Right atrium auricular region (tissue), 2 donors: Measurements from ENCODE around the gene GCDH. TPM values are rescaled to one million over a fixed set of nuclear protein-coding genes. Genes with fewer than 3 reads are reported as not detected.

Experiments used
- DNase-seq: peaks from one replicate; pipeline ENCODE4 v3.0.0-alpha.2; 2019; ENCODE audit warnings: low spot score
- H3K27ac ChIP-seq, 2 donors: fragments of 200-600 bp; sonication (generic); 1 replicate in 1 of 2; 2 replicates in 1 of 2; pipeline ENCODE4 v1.5.1; 2016 to 2019
- H3K27me3 ChIP-seq, 2 donors: fragments of 200-600 bp; sonication (generic); one replicate each; pipeline versions ENCODE4 v1.5.1 to v1.6.0; 2017 to 2019
- H3K36me3 ChIP-seq: fragments of 200-600 bp; sonication (generic); one replicate; pipeline ENCODE4 v1.5.1; 2016
- H3K4me1 ChIP-seq, 2 donors: fragments of 200-600 bp; sonication (generic); one replicate each; pipeline versions ENCODE4 v1.5.1 to v1.6.0; 2017 to 2019
- H3K4me3 ChIP-seq, 2 donors: fragments of 200-600 bp; sonication (generic); 1 replicate in 1 of 2; 2 replicates in 1 of 2; pipeline ENCODE4 v1.5.1; 2017 to 2019; ENCODE audit warnings: mild to moderate bottlenecking in 1 of 2, moderate library complexity in 1 of 2
- H3K9me3 ChIP-seq, 2 donors: fragments of 200-600 bp; sonication (generic); one replicate each; pipeline ENCODE4 v1.5.1; 2019
- CTCF ChIP-seq, 2 donors: fragments of 200-600 bp; sonication (generic); IDR thresholded peaks; one replicate each; pipeline ENCODE4 v1.5.1; 2019; ENCODE audit warnings: antibody characterized with exemption in 2 of 2
- total RNA-seq, 2 donors: library from RNA; depleted of rRNA; stranded (reverse); fragments of >200 nt; gene quantifications; one replicate each; pipeline ENCODE4 v1.1.0, GENCODE V29; 2016

Gene GCDH
- total RNA-seq, 2 donors from 2014 or later = 28.4 to 58.3 TPM

GRCh38 chr19:12921047-12921446, 30.1 kb downstream of the GCDH start:
- H3K4me1 ChIP-seq = peaks cover 0 to 3% of the 10 kb centered on the region in 2 donors
- H3K4me3 ChIP-seq = no peak overlapping the region
- TF ChIP-seq CTCF (IDR thresholded peaks at IDR 0.05) = no peak
- H3K9me3 ChIP-seq = no peaks in the 10 kb centered on the region
- H3K27me3 ChIP-seq = no peaks in the 10 kb centered on the region
- no peak for DNase-seq
- peaks cover 37% of the 10 kb centered on the region for H3K36me3 ChIP-seq
- no peak overlapping the region for H3K27ac ChIP-seq

GRCh38 chr19:12922959-12923358, 32.0 kb downstream of the GCDH start:
- H3K27me3 ChIP-seq = no peaks in the 10 kb centered on the region
- H3K9me3 ChIP-seq = no peaks in the 10 kb centered on the region
- H3K4me1 ChIP-seq = peaks cover 0 to 3% of the 10 kb centered on the region in 2 donors
- TF ChIP-seq CTCF (IDR thresholded peaks at IDR 0.05) = no peak
- H3K36me3 ChIP-seq = peaks cover 56% of the 10 kb centered on the region
- H3K4me3 ChIP-seq = no peak overlapping the region
- no peak for DNase-seq
- H3K27ac ChIP-seq = no peak overlapping the region

- Histone ChIP-seq H3K27me3 (no peaks in the 10 kb centered on the region), H3K27ac (no peak overlapping the region), H3K4me3 (no peak overlapping the region), H3K36me3 (peaks cover 72% of the 10 kb centered on the region), H3K4me1 (no peaks in the 10 kb centered on the region), H3K9me3 (no peaks in the 10 kb centered on the region)
- no peak for TF ChIP-seq CTCF (IDR thresholded peaks at IDR 0.05)
- DNase-seq = no peak
These were observed 33.8 kb downstream of the GCDH start for GRCh38 chr19:12924621-12925310.

- H3K4me3 ChIP-seq = no peak overlapping the region
- no peaks in the 10 kb centered on the region for H3K9me3 ChIP-seq
- H3K36me3 ChIP-seq = peaks cover 54% of the 10 kb centered on the region
- no peak for TF ChIP-seq CTCF (IDR thresholded peaks at IDR 0.05)
- DNase-seq = no peak
- H3K4me1 ChIP-seq = peaks cover 3 to 12% of the 10 kb centered on the region in 2 donors
- H3K27me3 ChIP-seq = no peaks in the 10 kb centered on the region
- no peak overlapping the region for H3K27ac ChIP-seq
These were observed 39.2 kb downstream of the GCDH start for GRCh38 chr19:12930002-12930645.

- H3K4me3 ChIP-seq = peak overlapping the region; percentile 91 to 98
- no peaks in the 10 kb centered on the region for H3K9me3 ChIP-seq
- peaks cover 3 to 17% of the 10 kb centered on the region in 2 donors for H3K4me1 ChIP-seq
- H3K36me3 ChIP-seq = peaks cover 30% of the 10 kb centered on the region
- peak overlapping the region; percentile 86 to 87 for H3K27ac ChIP-seq
- TF ChIP-seq CTCF (IDR thresholded peaks at IDR 0.05) = no peak
- H3K27me3 ChIP-seq = no peaks in the 10 kb centered on the region
- no peak for DNase-seq
These were observed 41.7 kb downstream of the GCDH start for GRCh38 chr19:12932392-12933286.
